ENCODE results near the gene IGDCC3.

DNA sequence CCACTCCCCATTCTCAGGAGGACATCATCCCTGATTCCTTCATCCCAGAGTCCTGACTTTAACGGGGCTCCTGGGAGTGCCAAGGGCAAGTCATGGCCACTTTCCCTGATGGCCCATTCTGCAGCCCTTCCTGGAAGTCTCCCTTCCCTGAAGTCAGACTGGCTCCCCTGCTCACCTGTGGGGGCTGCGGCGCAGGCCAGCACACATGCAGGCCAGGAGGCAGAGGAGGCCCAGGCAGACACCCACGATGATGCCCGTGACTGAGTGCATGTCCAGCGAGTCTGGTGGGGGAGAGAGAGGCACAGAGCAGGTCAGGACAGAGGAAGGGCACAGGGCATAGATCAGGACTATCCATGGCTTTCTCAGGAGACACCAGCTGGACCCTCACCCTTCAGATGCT lies 8.6 kb upstream of the IGDCC3 start:
- TF ChIP-seq, protein P1, sequence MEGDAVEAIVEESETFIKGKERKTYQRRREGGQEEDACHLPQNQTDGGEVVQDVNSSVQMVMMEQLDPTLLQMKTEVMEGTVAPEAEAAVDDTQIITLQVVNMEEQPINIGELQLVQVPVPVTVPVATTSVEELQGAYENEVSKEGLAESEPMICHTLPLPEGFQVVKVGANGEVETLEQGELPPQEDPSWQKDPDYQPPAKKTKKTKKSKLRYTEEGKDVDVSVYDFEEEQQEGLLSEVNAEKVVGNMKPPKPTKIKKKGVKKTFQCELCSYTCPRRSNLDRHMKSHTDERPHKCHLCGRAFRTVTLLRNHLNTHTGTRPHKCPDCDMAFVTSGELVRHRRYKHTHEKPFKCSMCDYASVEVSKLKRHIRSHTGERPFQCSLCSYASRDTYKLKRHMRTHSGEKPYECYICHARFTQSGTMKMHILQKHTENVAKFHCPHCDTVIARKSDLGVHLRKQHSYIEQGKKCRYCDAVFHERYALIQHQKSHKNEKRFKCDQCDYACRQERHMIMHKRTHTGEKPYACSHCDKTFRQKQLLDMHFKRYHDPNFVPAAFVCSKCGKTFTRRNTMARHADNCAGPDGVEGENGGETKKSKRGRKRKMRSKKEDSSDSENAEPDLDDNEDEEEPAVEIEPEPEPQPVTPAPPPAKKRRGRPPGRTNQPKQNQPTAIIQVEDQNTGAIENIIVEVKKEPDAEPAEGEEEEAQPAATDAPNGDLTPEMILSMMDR (IDR thresholded peaks at IDR 0.05): no peak
- TF ChIP-seq POLR2A (IDR thresholded peaks at IDR 0.05): no peak

Data from body of pancreas (tissue), 4 donors.